ENCODE measurements around the gene FAM20C.

- TF ChIP-seq CTCF (IDR thresholded peaks at IDR 0.05) (no peak), POLR2A (IDR thresholded peaks at IDR 0.05) (no peak), POLR2AphosphoS5 (IDR thresholded peaks at IDR 0.05; ENCODE audit: insufficient read depth in 1 of 2, low read depth in 1 of 2) (no peak)
Measured at GRCh38 chr7:187227-187927, 5.0 kb upstream of the FAM20C start.
